HEK293T (cell line): ENCODE data around the gene KIRREL1.

ENCODE experiments used
- CTCF ChIA-PET: fragments of 350-600 bp; formaldehyde crosslinking; extraction: SDS; loops from one replicate; lab custom pipeline; 2021; ENCODE audit warnings: antibody characterized with exemption, inconsistent platforms; lab: Yijun Ruan, JAX
- POLR2A ChIA-PET: fragments of 350-600 bp; formaldehyde crosslinking; extraction: SDS; loops from one replicate; lab custom pipeline; 2020; ENCODE audit warnings: antibody characterized with exemption, inconsistent platforms; lab: Yijun Ruan, JAX
- DNase-seq: peaks from one replicate; pipeline ENCODE4 v3.0.0; 2012; ENCODE audit warnings: mixed read lengths; ENCODE audit errors: extremely low spot score
- ARNT ChIP-seq: fragments of 450-650 bp; IDR thresholded peaks from 2 replicates; pipeline ENCODE4 v1.6.1; 2017; ENCODE audit warnings: mild to moderate bottlenecking
- BHLHE40 ChIP-seq: fragments of 450-650 bp; IDR thresholded peaks from 2 replicates; pipeline ENCODE4 v1.6.1; 2016; ENCODE audit warnings: mild to moderate bottlenecking, moderate library complexity, borderline replicate concordance
- CTBP1 ChIP-seq: fragments of 450-650 bp; IDR thresholded peaks from 2 replicates; pipeline ENCODE4 v1.6.1; 2016; ENCODE audit warnings: borderline replicate concordance
- ELF4 ChIP-seq: fragments of 450-650 bp; IDR thresholded peaks from 2 replicates; pipeline ENCODE4 v1.6.1; 2017; ENCODE audit warnings: antibody characterized with exemption
- FOXA1 ChIP-seq: fragments of 450-650 bp; IDR thresholded peaks from 2 replicates; pipeline ENCODE4 v1.6.1; 2016; ENCODE audit warnings: mild to moderate bottlenecking
- FOXK2 ChIP-seq: fragments of 450-650 bp; IDR thresholded peaks from 2 replicates; pipeline ENCODE4 v1.6.1; 2016; ENCODE audit warnings: mild to moderate bottlenecking
- FOXM1 ChIP-seq: fragments of 450-650 bp; IDR thresholded peaks from 2 replicates; pipeline ENCODE4 v1.6.1; 2017; ENCODE audit warnings: mild to moderate bottlenecking, borderline replicate concordance
- HDGF ChIP-seq: fragments of 450-650 bp; IDR thresholded peaks from 2 replicates; pipeline ENCODE4 v1.6.1; 2017; ENCODE audit warnings: antibody characterized with exemption, borderline replicate concordance
- L3MBTL2 ChIP-seq: fragments of 450-650 bp; conservative IDR thresholded peaks from 2 replicates; pipeline ENCODE4 v1.6.1; 2016; ENCODE audit warnings: mild to moderate bottlenecking
- LEF1 ChIP-seq: fragments of 450-650 bp; IDR thresholded peaks from 2 replicates; pipeline ENCODE4 v1.6.1; 2017; ENCODE audit warnings: mild to moderate bottlenecking, borderline replicate concordance
- NFRKB ChIP-seq: fragments of 450-650 bp; IDR thresholded peaks from 2 replicates; pipeline ENCODE4 v1.6.1; 2016; ENCODE audit warnings: mild to moderate bottlenecking, moderate library complexity
- SP1 ChIP-seq: fragments of 450-650 bp; IDR thresholded peaks from 2 replicates; pipeline ENCODE4 v1.6.1; 2017
- SUZ12 ChIP-seq: fragments of 450-650 bp; IDR thresholded peaks from 2 replicates; pipeline ENCODE4 v1.6.1; 2016; ENCODE audit warnings: mild to moderate bottlenecking
- TARDBP ChIP-seq: fragments of 450-650 bp; IDR thresholded peaks from 2 replicates; pipeline ENCODE4 v1.6.1; 2016
- ZNF384 ChIP-seq: fragments of 450-650 bp; IDR thresholded peaks from 2 replicates; pipeline ENCODE4 v1.6.1; 2016
- TF ChIP-seq, protein P1 (sequence below): fragments of 450-650 bp; IDR thresholded peaks from 2 replicates; pipeline ENCODE4 v1.6.1; 2016

The KIRREL1 gene

DNA sequence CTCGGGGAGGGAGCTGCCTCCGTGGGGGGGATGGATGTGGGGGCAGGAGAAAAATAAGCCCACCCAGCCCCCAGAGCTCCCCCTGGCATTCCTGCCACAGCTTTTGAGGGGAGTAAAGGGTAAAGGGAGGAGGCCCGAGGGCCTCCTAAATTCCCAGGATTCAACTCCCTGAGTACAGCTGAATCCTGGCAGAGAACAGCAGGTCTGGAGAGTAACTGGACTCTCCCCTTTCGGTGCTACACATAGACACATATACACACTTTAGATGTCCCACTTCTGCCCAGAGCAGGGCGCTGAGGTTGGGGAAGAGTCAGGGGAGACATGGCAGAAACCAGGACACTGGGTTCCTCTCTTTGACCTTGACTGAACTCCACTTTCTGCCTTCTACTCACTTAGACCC, 3.0 kb downstream of the KIRREL1 start:
- TF ChIP-seq, protein P1, sequence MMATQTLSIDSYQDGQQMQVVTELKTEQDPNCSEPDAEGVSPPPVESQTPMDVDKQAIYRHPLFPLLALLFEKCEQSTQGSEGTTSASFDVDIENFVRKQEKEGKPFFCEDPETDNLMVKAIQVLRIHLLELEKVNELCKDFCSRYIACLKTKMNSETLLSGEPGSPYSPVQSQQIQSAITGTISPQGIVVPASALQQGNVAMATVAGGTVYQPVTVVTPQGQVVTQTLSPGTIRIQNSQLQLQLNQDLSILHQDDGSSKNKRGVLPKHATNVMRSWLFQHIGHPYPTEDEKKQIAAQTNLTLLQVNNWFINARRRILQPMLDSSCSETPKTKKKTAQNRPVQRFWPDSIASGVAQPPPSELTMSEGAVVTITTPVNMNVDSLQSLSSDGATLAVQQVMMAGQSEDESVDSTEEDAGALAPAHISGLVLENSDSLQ = no peak
- TF ChIP-seq ZNF384 (no peak), TARDBP (no peak), SUZ12 (no peak), ELF4 (no peak), FOXM1 (no peak), FOXK2 (no peak), FOXA1 (no peak), L3MBTL2 (no peak), NFRKB (no peak), CTBP1 (no peak), LEF1 (no peak), SP1 (no peak), BHLHE40 (no peak)
- POLR2A ChIA-PET = no interaction called here
- DNase-seq = no peak
- CTCF ChIA-PET = interaction anchor here (0.6 to 1.4 kb wide), 2 partner anchors 23 to 90 kb away, joined by 3 to 5 read pairs; no protein-coding TSS in a partner anchor

DNA sequence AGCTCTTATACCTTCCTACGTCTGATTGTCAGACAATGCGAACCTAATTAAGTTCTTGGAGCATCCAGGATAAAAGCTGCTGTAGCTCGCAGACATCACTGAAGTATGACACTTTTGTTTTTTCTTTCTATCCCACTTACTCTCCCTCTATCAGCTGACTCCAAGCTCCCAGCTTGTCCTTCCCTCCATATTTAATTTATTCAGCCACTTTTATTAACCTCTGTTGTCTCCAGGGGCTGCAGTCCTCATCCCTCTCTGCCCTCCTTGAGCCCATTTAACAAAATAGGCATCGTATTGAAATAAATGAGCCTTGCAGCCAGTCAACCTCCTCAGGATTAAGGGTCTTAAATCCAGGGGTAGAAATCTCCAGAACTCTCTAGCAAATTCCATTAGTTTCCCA, 7.1 kb downstream of the KIRREL1 start:
- DNase-seq = no peak
- POLR2A ChIA-PET = no interaction called here

DNA sequence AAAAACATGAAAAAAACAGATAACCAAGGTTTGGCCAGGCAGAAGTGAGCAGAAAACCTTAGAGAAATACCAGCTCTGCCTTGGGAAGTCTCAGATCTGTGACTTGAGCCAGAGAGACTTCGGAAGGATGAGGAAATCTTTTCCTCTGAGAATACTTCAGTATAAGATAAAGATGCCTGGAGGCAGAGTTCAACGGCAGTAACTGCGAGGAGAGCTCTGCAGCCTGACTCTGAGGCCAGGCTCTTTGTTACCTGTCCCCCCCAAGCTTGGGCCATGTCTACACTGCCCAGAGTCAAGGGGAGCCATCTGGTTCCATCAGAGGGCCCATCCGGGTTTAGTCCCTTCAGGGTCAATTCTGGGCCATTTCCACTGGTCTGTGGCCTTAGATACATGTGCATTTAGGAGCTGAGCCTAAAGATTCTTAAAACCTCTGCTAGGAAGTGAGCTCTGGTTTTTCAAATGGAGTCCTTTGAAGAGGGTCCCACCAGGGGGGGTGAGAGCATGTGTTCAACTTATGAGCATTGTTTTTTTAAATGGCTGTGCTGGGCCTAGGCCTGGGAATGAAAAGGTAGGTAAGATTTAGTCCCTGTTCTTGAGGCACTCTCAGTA, 8.7 kb downstream of the KIRREL1 start:
- DNase-seq = no peak
- POLR2A ChIA-PET = interaction anchor here (1.0 to 1.1 kb wide), 2 partner anchors 11 to 33 kb away, joined by 3 read pairs; no protein-coding TSS in a partner anchor
- CTCF ChIA-PET = interaction anchor here (0.6 to 2.1 kb wide), 8 partner anchors 10 to 123 kb away, joined by 3 to 14 read pairs (median 4); no protein-coding TSS in a partner anchor
- TF ChIP-seq LEF1 = no peak

More for the DNA sequence above, 7.1 kb downstream of the KIRREL1 start:
- CTCF ChIA-PET = no interaction called here
- TF ChIP-seq FOXK2 (no peak), L3MBTL2 (no peak), ELF4 (no peak), NFRKB (no peak), ARNT (no peak), ZNF384 (no peak), CTBP1 (no peak), FOXA1 (no peak), SP1 (no peak), TARDBP (no peak), LEF1 (no peak), SUZ12 (no peak), FOXM1 (no peak), HDGF (no peak), BHLHE40 (no peak)
- TF ChIP-seq, protein P1 = no peak

DNA sequence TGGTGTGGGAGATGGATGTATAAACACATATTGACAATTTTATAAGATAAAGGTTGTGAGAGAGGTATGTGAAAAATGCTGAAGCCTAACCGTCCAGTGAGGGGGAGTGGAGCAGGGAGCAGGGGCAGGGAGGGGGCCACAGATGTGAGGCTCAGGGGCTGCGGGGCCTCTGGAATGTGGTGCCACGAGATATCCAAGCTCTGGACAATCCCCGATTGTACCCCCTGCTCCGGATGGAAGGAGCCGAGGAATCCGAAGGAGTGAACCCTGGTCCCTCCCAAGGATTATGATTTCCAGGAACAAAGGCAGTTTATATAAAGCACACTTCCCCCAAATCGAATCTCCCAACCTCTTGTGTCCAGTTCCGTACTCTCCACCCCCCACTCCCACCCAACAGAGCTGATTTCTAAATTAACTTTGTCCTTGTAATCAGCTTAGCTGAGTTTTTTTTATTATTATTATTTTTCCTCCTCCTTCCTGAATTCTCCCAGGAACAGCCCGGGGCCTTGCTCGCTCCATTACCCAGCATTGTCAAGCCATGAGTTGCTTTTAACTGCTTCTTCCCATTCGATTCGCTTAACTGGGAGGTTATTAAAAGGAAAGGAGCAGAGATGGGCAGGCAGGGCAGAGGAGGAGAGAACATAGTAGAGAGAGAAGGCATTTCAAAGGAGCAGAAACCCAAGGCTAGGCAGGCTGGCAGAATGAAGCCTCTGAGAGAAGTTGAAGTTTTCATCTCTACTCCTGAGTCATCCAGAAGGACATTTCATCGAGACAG, 9.4 kb downstream of the KIRREL1 start:
- DNase-seq = no peak
- TF ChIP-seq ZNF384 (no peak), ELF4 (no peak), NFRKB (no peak), L3MBTL2 (no peak), FOXK2 (no peak), SP1 (no peak), CTBP1 (no peak), BHLHE40 (no peak), FOXM1 (no peak)
- CTCF ChIA-PET = interaction anchor here (0.6 to 2.1 kb wide), 7 partner anchors 11 to 122 kb away, joined by 3 to 14 read pairs (median 4); no protein-coding TSS in a partner anchor
- POLR2A ChIA-PET = interaction anchor here (1.0 to 1.1 kb wide), 2 partner anchors 10 to 32 kb away, joined by 3 read pairs; no protein-coding TSS in a partner anchor

DNA sequence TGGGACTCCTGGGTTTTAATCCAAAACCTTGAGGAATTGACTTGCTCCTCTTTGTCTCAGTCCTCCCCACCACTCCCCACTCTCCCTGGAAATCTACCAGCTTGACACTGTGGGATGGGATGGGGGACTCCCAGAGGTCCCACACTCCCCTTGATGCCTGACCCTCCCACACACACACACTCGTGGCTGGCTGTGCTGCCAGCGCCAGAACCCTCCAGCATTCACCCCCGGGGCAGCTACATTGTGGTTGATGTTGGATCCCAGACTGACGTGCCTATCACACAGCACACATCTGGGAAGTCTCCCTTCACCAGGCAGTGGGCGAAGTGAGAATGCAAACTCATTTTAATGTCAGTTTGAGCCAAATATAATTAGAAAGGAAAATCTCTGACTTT, 10.0 kb downstream of the KIRREL1 start:
- no peak for DNase-seq
- CTCF ChIA-PET = interaction anchor here (1.5 to 2.1 kb wide), 3 partner anchors 11 to 35 kb away, joined by 4 to 14 read pairs (median 11); no protein-coding TSS in a partner anchor
- POLR2A ChIA-PET = no interaction called here
- TF ChIP-seq HDGF = no peak
- no peak for TF ChIP-seq BHLHE40
- TF ChIP-seq LEF1 = no peak
- no peak for TF ChIP-seq ELF4
- no peak for TF ChIP-seq CTBP1
- no peak for TF ChIP-seq L3MBTL2
- no peak for TF ChIP-seq FOXA1
- no peak for TF ChIP-seq ARNT
- TF ChIP-seq NFRKB = no peak
- no peak for TF ChIP-seq TARDBP
- TF ChIP-seq, protein P1 = no peak

DNA sequence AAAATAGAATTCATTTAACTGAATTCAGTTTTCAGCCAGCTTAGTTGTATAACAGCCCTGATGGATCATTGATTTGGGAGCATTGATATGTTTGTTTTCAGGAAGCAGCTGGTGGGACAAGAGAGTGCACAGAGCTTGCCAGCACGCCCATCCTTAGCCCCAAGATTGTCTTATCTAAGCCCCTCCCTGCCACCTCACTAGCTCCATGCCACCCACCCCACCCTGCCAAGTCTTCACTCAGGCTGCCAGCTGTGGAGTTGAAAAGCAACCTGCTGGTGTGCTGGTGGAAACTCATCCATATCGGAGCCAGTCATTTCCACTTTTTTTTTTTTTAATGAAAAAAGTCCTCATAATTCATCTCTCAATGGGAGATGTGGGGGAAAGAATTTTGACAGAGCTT, 11.8 kb downstream of the KIRREL1 start:
- ChIA-PET CTCF (interaction anchor here (0.7 to 1.6 kb wide), 2 partner anchors 13 to 117 kb away, joined by 3 to 8 read pairs; no protein-coding TSS in a partner anchor), POLR2A (no interaction called here)
- TF ChIP-seq, protein P1 = no peak
- TF ChIP-seq HDGF = no peak
- no peak for TF ChIP-seq FOXK2
- TF ChIP-seq ELF4 = no peak
- no peak for TF ChIP-seq ZNF384
- no peak for TF ChIP-seq NFRKB
- no peak for TF ChIP-seq LEF1
- no peak for TF ChIP-seq FOXM1
- no peak for DNase-seq
